Vagina (tissue), 2 donors: ENCODE data around the gene NTM.

Experiments
- CTCF ChIP-seq, 3 experiments: fragments of 450-650 bp in 2 of 3; fragments of 200-600 bp in 1 of 3; sonication (generic) in 1 of 3; IDR thresholded peaks; one replicate each; pipeline ENCODE4 v1.5.1; 2017 to 2019; ENCODE audit warnings: antibody characterized with exemption in 3 of 3, mild to moderate bottlenecking in 2 of 3, moderate library complexity in 2 of 3
- POLR2A ChIP-seq, 2 donors: fragments of 450-650 bp; IDR thresholded peaks; one replicate each; pipeline ENCODE4 v1.6.1; 2017; ENCODE audit warnings: antibody characterized with exemption in 2 of 2, mild to moderate bottlenecking in 2 of 2, moderate library complexity in 2 of 2
- POLR2AphosphoS5 ChIP-seq, 2 donors: sonication (generic); formaldehyde crosslinking; IDR thresholded peaks; one replicate each; pipeline ENCODE4 v1.9.0; 2017; ENCODE audit warnings: antibody characterized with exemption in 2 of 2, mild to moderate bottlenecking in 2 of 2, low read depth in 1 of 2; ENCODE audit not compliant: insufficient read depth in 1 of 2

- TF ChIP-seq CTCF (IDR thresholded peaks at IDR 0.05) (no peak), POLR2AphosphoS5 (IDR thresholded peaks at IDR 0.05; ENCODE audit: insufficient read depth in 1 of 2, low read depth in 1 of 2) (no peak), POLR2A (IDR thresholded peaks at IDR 0.05) (no peak)
These were observed 432.2 kb downstream of the NTM start for GRCh38 chr11:131802440-131803115.
